Mucosa of descending colon (tissue), 3 donors: ENCODE data around the gene KBTBD3. TPM values are rescaled to one million over a fixed set of nuclear protein-coding genes. Genes with fewer than 3 reads are reported as not detected.

Experiments
- ATAC-seq: fragments of 200-7000 bp; cut with Tn5 transposase; one replicate; pipeline ENCODE4 v1.9.1; 2020; ENCODE audit warnings: mild to moderate bottlenecking, moderate library complexity
- DNase-seq, 3 donors: peaks; one replicate each; pipeline ENCODE4 v3.0.0-alpha.2; 2020
- H3K36me3 ChIP-seq: fragments of 200-600 bp; one replicate; pipeline ENCODE4 v1.8.0; 2021; ENCODE audit warnings: low read depth, mild to moderate bottlenecking
- H3K4me1 ChIP-seq: fragments of 200-600 bp; one replicate; pipeline ENCODE4 v1.8.0; 2021; ENCODE audit warnings: low read depth, mild to moderate bottlenecking
- H3K4me3 ChIP-seq: fragments of 200-600 bp; one replicate; pipeline ENCODE4 v1.8.0; 2021; ENCODE audit warnings: mild to moderate bottlenecking
- H3K9me3 ChIP-seq: fragments of 200-600 bp; one replicate; pipeline ENCODE4 v1.8.0; 2021; ENCODE audit warnings: mild to moderate bottlenecking
- intact Hi-C, 2 donors: fragments of 100-400 bp; cut with DNase I in 1 of 2; cut with micrococcal nuclease in 1 of 2; formaldehyde crosslinking; loops; one replicate each; pipeline versions ENCODE4 v1.11.0 to v1.11.1; 2022; cut with DNase I, micrococcal nuclease
- total RNA-seq, 3 donors: library from RNA; stranded (reverse); fragmentation: NEBNext Ultra II Directional in 2 of 3; extraction: Animal tissue kit (Norgen Biotek cat#: 25700) in 2 of 3; gene quantifications; one replicate each; pipeline versions ENCODE4 v1.2.1 to v1.2.4, GENCODE V29; 2021 to 2023
- TF ChIP-seq, protein P1 (sequence below): fragments of 200-600 bp; IDR thresholded peaks from one replicate; pipeline ENCODE4 v1.8.0; 2022; ENCODE audit warnings: antibody characterized with exemption, mild to moderate bottlenecking
- donor health status: DM: no; HTN: no; CAD: no; lungs with moderate emphysema.
- donor health status: DM: no; HTN: no; CAD: no.
- donor health status: DM: no; HTN: yes; CAD: no.

Gene KBTBD3
- total RNA-seq, 3 donors from 2014 or later, result 5.2 to 13.5 (median 8.8) TPM

DNA sequence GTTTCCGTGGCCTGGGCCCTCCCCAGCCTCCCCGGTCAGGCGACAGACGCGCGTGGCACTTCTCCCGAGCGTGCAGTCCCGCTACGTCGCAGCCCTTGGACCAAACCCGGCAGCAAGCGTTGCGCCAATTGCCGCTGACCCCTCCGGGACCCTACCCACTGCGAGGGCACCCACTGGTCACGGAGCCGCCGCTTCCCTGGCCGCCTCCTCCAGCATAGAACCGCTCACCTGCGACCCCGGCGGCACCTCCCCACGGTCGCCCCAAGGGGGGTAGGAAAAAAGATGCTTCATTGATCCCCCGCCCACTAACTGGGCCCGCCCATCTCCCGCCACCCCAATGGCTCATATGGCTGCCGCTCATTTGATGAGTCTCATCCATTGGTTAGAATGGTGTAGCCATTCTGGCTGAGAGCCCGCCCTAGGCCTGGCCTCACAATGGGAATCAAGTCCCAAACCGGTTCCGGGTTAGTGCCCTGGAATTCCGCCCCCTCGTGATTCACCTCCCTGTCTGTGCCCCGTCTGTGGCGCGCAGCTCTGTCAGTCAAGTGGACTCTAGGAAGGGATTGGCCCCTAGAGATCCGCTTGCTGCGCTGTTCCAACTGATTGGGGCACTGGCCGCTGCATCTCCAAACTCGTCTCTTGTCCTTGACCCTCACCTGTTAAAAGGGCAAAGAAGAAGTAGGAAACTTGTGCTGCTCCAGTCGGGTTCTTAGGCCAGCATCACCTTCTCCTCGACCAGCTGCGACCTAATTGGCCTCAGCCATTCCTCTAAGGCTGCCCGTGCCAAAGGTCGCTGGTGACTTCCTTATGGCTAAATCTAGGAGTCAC is 55.0 kb downstream of the KBTBD3 start, which contains the start of gene MSANTD4:
MSANTD4 (minus strand) TSS at position 274 of the 828 bp plus-strand sequence. CDS start 11,323 bp downstream, outside the sequence.
- Histone ChIP-seq H3K4me1 (peaks cover 3% of the 10 kb centered on the region), H3K36me3 (no peaks in the 10 kb centered on the region), H3K4me3 (peak within 1 kb of the TSS; percentile 60), H3K9me3 (no peaks in the 10 kb centered on the region)
- DNase-seq (peak; percentile 98 to 99 (median 99)), ATAC-seq (peak; percentile 99)
- TF ChIP-seq, protein P1, sequence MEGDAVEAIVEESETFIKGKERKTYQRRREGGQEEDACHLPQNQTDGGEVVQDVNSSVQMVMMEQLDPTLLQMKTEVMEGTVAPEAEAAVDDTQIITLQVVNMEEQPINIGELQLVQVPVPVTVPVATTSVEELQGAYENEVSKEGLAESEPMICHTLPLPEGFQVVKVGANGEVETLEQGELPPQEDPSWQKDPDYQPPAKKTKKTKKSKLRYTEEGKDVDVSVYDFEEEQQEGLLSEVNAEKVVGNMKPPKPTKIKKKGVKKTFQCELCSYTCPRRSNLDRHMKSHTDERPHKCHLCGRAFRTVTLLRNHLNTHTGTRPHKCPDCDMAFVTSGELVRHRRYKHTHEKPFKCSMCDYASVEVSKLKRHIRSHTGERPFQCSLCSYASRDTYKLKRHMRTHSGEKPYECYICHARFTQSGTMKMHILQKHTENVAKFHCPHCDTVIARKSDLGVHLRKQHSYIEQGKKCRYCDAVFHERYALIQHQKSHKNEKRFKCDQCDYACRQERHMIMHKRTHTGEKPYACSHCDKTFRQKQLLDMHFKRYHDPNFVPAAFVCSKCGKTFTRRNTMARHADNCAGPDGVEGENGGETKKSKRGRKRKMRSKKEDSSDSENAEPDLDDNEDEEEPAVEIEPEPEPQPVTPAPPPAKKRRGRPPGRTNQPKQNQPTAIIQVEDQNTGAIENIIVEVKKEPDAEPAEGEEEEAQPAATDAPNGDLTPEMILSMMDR, result no peak
- intact Hi-C loops, result loop anchor here in 1 of 2 donors (10.0 kb wide), 1 partner anchor 53 kb away; the partner anchor contains the start of genes AASDHPPT and KBTBD3

GRCh38 chr11:106021181-106021966 is 55.8 kb downstream of the KBTBD3 start:
- TF ChIP-seq, protein P1, result no peak
- peak; percentile 2 for ATAC-seq
- Histone ChIP-seq H3K4me1 (peaks cover 3% of the 10 kb centered on the region), H3K4me3 (peak overlapping the region; percentile 60), H3K9me3 (no peaks in the 10 kb centered on the region), H3K36me3 (no peaks in the 10 kb centered on the region)
- no peak for DNase-seq
- intact Hi-C loops, result loop anchor here in 1 of 2 donors (10.0 kb wide), 1 partner anchor 53 kb away; the partner anchor contains the start of genes AASDHPPT and KBTBD3

DNA sequence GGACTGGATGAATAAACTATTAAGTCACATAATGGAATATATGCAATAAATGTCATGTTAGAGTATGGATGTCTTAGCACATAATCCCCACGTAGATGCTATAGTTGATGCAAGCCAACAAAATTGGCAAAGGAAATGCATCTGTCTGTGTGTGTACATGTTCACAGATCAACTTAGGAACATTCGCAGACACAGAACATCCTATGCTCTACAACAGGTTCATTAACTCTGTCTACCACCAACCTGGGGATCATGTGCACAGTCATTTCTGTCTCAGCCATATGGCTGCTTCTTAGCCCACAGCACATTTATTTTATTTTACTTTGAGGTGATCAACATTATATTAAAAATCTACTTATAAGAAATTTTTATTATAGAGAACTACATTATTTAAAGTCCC is 60.1 kb downstream of the KBTBD3 start:
- intact Hi-C loops, result no loop called here
- TF ChIP-seq, protein P1, result no peak
- Histone ChIP-seq H3K36me3 (no peaks in the 10 kb centered on the region), H3K9me3 (no peaks in the 10 kb centered on the region), H3K4me1 (peaks cover 3% of the 10 kb centered on the region), H3K4me3 (no peak overlapping the region)
- DNase-seq, result no peak
- no peak for ATAC-seq

- Histone ChIP-seq H3K36me3 (no peaks in the 10 kb centered on the region), H3K4me3 (no peak overlapping the region), H3K4me1 (no peaks in the 10 kb centered on the region), H3K9me3 (no peaks in the 10 kb centered on the region)
- intact Hi-C loops, result no loop called here
- no peak for DNase-seq
- no peak for ATAC-seq
- TF ChIP-seq, protein P1, result no peak
These were observed 62.1 kb downstream of the KBTBD3 start for GRCh38 chr11:106015066-106015465.

- TF ChIP-seq, protein P1, result no peak
- intact Hi-C loops, result no loop called here
- H3K36me3 ChIP-seq, result no peaks in the 10 kb centered on the region
- no peaks in the 10 kb centered on the region for H3K9me3 ChIP-seq
- DNase-seq (no peak), ATAC-seq (no peak)
- H3K4me3 ChIP-seq, result no peak overlapping the region
- H3K4me1 ChIP-seq, result no peaks in the 10 kb centered on the region
These were observed 62.5 kb downstream of the KBTBD3 start for GRCh38 chr11:106014620-106015019.
